Measurements from ENCODE around the gene ZBTB32. TPM values are rescaled to one million over a fixed set of nuclear protein-coding genes. Genes with fewer than 3 reads are reported as not detected.

Gene ZBTB32
- total RNA-seq, 1 donor: under 0.01 TPM

DNA sequence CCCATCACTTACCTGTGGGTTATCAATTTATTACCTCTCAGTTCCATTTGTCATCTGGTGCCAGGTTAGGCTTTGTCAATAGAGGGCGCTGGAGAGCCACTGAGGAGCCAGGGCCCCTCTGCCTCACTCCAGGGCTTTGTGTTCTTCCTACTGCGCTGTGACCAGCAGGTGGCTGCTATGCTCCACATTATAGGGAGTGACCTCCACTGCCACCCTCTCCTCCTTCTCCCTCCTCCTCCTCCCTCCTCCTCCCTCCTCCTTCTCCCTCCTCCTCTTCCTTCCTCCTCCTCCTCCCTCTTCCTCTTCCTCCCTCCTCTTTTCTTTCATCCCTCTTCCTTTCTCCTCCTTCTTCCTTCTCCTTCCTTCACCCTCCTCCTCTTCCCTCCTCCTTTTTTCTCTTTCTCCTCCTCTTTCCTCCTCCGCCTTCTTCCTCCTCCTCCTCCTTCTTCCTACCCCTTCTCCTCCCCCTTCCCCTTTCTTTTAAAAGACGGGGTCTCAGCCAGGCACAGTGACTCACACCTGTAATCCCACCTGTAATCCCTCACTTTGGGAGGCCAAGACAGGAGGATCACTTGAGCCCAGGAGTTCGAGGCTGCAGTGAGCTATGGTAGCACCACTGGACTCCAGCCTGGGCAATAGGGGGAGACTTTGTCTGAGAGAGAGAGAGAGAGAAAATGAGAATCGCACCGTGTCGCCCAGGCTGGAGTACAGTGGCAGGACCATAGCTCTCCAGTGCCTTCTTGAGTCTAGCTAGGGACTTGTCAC, 10.3 kb upstream of the ZBTB32 start:
- DNase-seq (ENCODE audit: low read depth in 2 of 3, low spot score in 2 of 3): peak; percentile 81 to 93 (median 89)

DNA sequence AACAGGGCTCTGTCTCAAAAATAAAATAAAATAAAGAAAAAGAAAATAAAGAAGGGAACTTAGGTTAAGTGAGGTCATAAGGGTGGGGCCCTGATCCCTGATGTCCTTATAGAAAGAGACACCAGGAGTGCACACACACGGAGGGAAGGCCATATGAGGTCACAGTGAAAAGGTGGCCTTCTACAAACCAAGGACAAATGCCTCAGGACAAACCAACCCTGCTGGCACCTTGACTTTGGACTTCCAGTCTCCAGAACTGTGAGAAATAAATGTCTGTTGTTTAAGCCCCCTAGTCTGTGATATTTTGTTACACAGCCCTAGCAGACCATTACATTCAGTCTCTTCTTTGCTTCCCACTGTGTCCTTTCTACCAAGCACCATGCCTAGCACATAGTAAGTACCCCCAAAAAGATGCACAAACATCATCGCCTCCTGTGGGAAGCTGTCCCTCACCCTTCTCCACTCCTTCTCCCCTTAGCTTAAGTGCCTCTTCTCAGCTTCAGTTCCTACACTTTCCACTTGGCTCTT, 8.4 kb upstream of the ZBTB32 start:
- no peak for DNase-seq (ENCODE audit: low read depth in 2 of 3, low spot score in 2 of 3)

DNA sequence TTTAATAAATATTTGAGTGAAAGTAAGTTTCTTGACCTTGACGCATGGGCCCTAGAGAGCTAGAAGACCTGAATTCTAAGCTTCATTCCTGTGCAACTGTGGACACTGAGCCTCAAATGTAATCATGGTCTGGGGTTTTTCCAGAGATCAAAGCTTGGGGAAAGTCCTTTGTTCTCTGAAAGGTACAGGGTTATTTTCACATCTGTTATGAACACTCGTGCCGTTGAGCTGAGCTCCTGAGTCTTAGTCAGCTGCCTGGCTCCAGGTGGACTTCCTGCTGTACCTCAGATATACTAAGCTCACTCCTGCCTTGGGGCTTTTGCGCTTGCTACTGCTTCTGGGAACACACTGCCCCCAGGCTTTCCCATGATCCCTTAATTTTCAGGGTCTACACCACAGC, 7.5 kb upstream of the ZBTB32 start:
- DNase-seq (ENCODE audit: low read depth in 2 of 3, low spot score in 2 of 3): no peak

DNA sequence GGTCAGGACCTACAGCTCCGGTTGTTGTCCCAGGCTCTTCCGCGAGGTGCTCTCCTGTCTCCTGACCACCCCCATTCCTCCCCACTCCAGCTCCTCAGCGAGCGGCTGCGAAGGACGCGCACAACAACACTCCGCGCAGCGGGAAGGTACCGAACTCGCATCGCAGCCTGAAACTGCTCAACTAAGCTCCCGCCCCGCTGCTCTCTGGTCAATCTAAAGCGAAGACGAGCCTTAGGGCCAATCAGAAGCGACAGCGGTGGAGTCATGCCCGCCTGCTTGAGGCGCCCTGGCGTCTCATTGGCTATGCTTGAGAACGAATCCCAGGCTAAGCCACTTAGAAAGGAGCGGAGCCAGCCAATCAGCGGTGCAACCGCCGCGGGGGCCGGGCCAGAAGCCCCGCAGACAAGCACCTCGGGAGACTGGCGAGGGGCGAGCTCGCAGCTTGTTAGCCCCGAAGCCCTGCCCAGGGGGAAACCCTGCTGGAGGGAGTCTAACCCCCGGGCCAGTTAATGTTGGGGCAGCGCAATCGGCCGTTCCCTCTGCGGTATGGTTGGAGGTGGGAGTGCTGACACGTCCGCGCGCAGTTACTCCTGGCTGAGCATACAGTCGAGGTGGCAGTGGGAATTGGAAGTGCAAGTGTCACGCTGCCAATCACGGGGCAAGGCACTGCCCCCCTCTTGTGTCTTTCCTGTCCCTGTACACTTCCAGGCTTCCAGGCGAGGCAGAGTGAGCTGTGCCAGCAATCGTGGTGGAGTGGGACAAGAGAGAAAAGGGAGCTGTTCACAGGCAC, 1.9 kb upstream of the ZBTB32 start:
- DNase-seq (ENCODE audit: low read depth in 2 of 3, low spot score in 2 of 3): peak; percentile 76 to 97 (median 96)

DNA sequence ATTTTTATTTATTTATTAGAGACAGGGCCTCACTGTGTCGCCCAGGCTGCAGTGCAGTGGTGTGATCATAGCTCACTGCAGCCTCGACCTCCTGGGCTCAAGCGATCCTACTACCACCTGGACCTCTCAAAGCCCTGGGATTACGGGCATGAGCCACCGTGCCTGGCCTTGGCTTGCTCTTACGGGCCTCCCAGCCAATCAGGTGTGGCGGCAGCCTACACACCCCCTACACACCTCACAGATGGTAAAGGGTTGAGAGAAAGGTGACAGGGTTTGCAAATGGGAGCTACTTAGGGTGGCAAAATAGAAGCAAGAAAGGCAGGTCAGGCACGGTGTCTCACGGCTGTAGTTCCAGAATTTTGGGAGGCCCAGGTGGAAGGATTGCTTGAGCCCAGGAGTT, 1.0 kb upstream of the ZBTB32 start:
- no peak for DNase-seq (ENCODE audit: low read depth in 2 of 3, low spot score in 2 of 3)

DNA sequence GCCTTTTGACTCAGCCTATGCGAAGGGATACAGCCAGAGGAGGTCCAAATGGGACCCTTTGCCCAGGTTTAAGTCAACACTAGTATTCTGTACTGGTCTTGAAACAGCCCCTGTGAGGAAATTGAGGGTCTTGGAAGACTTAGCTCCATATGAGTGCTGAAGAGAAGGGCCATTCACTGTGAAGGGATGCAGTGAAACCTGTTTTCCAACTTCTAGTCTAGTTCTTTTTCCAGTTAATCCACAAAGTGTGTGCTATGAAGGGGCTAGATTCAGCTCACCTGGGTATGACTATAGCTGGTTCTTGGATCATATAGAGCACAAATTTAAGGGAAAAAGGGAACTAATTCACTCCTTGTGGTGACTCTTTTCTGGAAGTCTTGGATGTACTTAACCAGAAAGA, 4.0 kb downstream of the ZBTB32 start:
- no peak for DNase-seq (ENCODE audit: low read depth in 2 of 3, low spot score in 2 of 3)

DNA sequence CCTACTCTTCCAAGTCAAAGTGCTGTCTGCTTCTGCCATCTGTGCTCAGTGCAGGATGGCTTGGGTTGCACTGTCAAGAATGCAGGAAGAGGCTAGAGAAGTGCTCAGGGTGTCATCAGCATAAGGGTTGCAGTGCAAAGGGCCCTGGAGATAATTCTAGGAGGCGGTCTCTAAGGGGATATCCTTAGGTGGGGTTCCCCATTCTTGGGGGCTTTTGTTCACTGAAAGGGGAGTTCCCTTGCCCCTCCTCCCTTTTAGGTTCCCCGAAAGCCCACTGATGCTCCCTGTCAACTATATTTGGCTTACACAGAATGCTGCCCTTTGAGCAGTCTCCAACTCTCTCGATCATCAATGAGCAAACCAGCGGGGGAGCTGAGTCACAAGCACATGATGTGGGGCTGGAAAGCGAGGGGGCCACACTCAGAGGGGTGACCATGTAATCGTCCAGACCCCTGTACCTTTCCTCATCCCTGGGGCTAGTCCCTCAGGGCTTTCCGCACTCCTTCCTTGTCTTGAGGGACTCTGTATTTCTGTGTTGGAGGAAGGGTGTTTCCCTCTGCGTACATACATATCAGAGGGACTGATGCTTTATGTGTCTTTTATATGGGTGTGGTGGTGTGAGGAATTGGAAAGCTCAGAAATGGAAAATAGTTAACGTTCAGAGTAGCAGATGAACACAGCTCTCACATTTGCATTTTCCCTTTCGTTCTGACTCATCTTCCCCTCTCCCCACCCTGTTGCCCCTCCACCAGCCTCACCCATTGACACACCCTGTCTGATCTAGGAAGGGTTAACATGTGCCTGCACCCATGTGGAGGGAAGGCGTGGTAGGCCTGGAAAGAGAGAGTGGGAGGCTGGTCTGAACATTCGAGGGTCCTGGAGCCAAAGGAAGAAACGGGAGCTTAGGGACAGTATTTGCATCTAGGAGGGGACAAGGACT, 6.7 kb downstream of the ZBTB32 start:
- no peak for DNase-seq (ENCODE audit: low read depth in 2 of 3, low spot score in 2 of 3)

DNA sequence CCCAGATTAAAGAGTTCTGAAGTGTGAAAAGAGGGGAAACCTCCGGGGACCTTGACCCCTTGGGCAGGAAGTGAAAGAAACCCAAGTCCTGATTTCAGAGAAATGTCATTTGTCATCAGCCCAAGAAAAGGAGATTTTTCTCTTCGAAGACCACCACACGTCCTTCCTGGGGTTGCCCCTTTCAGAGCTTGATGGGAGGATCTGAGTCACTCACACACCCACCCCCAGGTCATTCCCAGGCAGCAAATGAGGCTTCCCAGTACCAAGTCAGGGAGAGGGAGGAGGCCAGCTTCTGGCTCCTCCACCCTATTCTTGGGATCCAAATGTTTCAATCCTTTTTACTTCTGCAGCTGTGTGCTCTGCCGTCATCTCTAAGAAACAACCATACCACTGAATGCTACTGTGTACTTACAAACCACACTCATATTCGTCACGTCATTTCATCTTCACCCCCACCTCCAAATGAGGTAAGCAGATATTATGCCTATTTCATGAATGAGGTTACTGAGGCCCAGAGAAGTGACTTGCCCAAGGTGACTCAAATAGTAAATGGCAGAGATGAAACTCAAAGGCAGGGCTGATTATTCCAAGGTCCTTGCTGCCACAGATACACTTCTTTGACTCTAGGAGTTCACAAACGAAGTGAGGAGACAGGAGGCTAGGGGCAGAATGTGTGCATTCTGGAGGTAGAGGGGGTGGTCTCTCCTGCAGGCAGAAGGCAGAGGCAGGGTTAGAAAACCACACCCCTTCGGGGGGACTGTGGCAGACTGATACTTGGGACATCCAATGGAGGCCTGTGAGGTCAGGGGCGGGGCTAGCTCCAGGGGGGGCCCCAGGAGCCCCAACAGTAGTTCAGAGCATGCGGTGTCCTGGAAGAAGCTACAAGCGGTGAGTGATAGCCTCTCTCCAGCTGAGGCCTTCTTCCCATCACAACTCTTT, 8.5 kb downstream of the ZBTB32 start:
- DNase-seq (ENCODE audit: low read depth in 2 of 3, low spot score in 2 of 3): no peak

DNA sequence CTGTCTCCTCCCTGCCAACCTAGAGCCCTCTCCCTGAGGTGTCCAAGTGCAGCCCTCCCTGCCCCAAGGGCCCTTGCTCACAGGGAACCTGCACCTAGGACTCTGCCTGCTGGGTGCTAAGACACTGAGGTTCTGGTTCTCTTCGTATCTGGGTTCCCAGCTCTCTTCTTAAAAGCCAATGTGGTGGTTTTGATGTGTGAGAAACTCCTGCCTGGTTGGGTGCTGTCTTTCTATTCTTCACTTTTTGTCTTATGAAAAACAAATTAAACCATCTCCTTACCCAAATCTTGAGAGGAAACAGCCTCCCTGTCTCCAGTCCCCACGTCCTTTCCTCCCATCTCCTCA, 9.1 kb downstream of the ZBTB32 start:
- DNase-seq (ENCODE audit: low read depth in 2 of 3, low spot score in 2 of 3): no peak

DNA sequence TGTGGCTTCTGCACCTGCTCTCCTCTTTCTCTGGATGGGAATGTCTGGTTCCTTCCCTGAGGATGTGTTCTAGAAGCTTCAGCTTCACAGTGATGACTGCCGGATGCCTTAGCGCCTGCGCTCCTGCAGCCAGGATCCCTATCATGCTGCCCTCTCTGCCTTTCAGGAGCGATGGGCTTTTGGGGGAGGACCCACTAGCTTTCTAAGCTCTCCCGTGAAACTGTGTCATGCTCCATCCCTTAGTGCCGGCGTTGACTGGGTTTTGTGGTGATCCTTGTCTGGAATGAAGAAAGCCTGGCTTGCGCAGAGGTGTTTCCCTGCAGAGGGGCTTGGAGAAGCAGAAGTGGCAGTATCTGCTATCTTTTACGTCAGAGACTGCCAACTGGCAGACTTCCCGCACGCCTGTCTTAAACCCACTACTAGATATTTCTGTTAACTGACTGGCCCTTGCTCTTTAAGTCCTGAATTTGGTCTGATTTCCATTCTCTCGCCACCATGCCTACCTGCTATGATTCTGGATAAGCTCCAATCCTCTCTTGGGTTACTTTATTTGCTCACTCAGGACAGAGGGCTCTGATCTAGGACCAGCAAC, 9.6 kb downstream of the ZBTB32 start:
- no peak for DNase-seq (ENCODE audit: low read depth in 2 of 3, low spot score in 2 of 3)

DNA sequence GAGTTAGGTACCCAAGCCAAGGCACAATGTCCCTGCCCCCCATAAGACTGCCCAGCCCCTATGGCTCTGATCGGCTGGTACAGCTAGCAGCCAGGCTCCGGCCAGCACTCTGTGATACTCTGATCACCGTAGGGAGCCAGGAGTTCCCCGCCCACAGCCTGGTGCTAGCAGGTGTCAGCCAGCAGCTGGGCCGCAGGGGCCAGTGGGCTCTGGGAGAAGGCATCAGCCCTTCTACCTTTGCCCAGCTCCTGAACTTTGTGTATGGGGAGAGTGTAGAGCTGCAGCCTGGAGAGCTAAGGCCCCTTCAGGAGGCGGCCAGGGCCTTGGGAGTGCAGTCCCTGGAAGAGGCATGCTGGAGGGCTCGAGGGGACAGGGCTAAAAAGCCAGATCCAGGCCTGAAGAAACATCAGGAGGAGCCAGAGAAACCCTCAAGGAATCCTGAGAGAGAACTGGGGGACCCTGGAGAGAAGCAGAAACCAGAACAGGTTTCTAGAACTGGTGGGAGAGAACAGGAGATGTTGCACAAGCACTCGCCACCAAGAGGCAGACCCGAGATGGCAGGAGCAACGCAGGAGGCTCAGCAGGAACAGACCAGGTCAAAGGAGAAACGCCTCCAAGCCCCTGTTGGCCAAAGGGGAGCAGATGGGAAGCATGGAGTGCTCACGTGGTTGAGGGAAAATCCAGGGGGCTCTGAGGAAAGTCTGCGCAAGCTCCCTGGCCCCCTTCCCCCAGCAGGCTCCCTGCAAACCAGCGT, 10.4 kb downstream of the ZBTB32 start:
- no peak for DNase-seq (ENCODE audit: low read depth in 2 of 3, low spot score in 2 of 3)

DNA sequence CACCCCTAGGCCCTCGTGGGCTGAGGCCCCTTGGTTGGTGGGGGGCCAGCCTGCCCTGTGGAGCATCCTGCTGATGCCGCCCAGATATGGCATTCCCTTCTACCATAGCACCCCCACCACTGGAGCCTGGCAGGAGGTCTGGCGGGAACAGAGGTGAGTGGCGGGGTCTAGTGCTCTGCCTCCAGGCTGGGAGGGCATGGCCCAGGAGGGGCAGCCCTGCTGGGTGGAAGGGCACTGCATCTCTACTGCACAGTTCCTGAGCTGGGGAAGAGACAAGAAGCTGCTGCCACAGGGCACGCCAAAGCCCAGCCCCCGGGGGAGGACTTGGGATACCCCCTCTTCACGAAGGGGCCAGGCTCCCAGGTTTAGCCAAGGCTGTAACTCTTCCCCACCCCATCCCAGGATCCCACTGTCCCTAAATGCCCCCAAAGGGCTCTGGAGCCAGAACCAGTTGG, 11.0 kb downstream of the ZBTB32 start:
- no peak for DNase-seq (ENCODE audit: low read depth in 2 of 3, low spot score in 2 of 3)

DNA sequence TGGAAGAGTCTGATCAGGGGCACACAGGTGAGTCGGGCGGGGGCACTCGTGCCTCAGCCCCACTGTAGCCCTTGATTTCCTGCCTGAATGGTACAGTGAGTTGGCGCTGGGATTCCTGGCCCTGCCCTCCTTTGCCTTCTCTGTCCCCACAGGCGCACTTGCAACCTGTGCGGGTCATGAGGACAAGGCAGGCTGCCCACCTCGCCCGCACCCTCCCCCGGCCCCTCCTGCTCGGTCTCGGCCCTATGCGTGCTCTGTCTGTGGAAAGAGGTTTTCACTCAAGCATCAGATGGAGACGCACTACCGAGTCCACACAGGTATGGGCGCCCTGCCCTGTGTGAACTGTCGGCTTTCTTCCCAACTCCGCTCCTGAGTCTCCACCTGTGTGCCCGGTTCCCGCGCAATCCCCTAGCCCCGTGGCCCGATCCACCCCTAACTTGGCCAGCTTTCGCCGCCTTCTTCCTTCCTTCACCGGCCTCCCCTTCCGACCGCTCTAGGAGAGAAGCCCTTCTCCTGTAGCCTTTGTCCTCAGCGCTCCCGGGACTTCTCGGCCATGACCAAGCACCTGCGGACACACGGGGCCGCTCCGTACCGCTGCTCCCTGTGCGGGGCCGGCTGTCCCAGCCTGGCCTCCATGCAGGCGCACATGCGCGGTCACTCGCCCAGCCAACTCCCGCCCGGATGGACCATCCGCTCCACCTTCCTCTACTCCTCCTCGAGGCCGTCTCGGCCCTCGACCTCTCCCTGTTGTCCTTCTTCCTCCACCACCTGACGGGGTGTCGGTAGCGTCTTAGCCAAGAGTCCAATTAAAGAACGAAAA, 11.8 kb downstream of the ZBTB32 start:
- DNase-seq (ENCODE audit: low read depth in 2 of 3, low spot score in 2 of 3): no peak

DNA sequence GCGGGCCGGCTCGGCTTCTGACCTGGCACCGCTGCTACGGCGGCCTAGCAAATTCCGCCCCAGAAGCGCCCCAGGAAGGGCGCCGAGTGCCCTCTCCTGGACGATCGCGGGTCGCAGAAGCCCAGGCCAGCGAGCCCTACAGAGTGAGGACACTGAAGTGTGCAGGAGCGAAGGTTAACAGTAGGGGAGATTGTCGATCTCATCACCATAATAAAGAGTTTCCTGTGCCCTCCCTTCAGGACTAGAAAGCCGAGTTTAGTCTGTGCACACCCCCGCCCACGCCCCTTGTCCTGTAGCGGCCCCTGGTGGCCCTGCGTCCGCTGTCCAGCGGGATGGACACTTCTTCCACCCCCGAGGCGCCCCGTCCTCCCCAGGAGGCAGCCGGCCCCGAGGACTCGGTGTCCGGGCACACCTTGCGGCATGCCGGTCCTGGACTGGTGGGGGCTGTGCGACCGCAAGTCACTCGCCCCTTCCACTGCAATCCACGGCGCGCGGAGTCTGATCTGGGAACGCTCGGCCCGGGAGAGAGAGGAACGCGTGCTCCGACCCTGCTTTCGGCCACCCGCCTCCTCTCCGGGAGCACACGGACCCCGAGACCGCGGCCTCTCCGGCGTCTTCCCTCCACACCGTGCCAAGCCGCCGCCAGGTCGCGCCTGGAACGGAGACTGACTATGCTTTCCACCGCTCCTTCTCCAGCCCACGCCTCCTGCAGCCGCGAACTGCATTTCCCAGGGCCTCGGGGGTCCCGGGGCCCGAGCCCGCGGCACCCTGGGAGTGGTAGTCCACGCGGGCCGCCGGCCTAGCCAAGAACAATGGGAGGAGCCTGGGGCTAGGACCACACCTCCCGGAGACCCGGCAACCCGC, 12.7 kb downstream of the ZBTB32 start:
- peak; percentile 51 to 97 (median 96) for DNase-seq (ENCODE audit: low read depth in 2 of 3, low spot score in 2 of 3)

DNA sequence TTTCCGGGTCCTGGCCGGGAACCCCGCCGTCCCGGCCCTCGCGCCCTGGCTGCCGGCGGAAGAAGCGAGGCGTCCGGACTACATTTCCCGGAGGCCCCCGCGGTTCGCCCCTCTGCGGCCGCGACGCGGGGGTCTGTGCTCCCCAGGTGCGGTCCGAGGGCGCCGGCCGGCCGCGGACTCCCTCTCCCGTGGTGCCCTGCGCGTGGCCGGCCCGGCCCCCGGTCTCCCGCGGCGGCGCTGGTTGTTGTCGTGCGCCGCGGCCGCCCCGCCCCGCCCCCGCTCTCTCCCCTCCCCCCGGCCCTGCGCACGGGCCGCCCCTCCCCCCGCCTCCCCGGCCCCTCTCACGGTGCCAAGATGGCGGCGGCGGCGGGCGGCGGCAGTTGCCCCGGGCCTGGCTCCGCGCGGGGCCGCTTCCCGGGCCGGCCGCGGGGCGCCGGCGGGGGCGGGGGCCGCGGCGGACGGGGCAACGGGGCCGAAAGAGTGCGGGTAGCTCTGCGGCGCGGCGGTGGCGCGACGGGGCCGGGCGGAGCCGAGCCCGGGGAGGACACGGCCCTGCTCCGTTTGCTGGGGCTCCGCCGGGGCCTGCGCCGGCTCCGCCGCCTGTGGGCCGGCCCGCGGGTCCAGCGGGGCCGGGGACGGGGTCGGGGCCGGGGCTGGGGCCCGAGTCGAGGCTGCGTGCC, 13.4 kb downstream of the ZBTB32 start, which contains the start of gene KMT2B:
KMT2B (plus strand) TSS at position 339 of the 680 bp plus-strand sequence; CDS start at position 355, 16 bp downstream.
- peak in 1 of 3 donors; percentile 84 for DNase-seq (ENCODE audit: low read depth in 2 of 3, low spot score in 2 of 3)
